Skeletal muscle tissue (tissue), 4 donors: ENCODE results near the gene MRLN. TPM values are rescaled to one million over a fixed set of nuclear protein-coding genes. Genes with fewer than 3 reads are reported as not detected.

Experiments used
- H3K27ac ChIP-seq: one replicate; pipeline ENCODE4 v1.7.0; 2013; ENCODE audit warnings: mild to moderate bottlenecking, low read depth, low read length, inconsistent platforms
- H3K27me3 ChIP-seq, 3 donors: one replicate each; pipeline ENCODE4 v1.7.0; 2013; ENCODE audit warnings: low read length in 3 of 3; ENCODE audit not compliant: control insufficient read depth in 3 of 3, insufficient read depth in 3 of 3
- H3K36me3 ChIP-seq, 3 donors: one replicate each; pipeline ENCODE4 v1.7.0; 2013; ENCODE audit warnings: low read length in 3 of 3; ENCODE audit not compliant: control insufficient read depth in 3 of 3, insufficient read depth in 3 of 3
- H3K4me1 ChIP-seq, 3 donors: one replicate each; pipeline ENCODE4 v1.7.0; 2013; ENCODE audit warnings: low read length in 3 of 3, mild to moderate bottlenecking in 3 of 3; ENCODE audit not compliant: control insufficient read depth in 3 of 3, insufficient read depth in 3 of 3
- H3K4me3 ChIP-seq, 3 donors: one replicate each; pipeline ENCODE4 v1.7.0; 2013; ENCODE audit warnings: low read length in 3 of 3
- H3K9ac ChIP-seq, 3 donors: one replicate each; pipeline ENCODE4 v1.7.0; 2013; ENCODE audit warnings: low read length in 3 of 3, mild to moderate bottlenecking in 3 of 3, moderate library complexity in 2 of 3, low read depth in 1 of 3
- H3K9me3 ChIP-seq, 3 donors: one replicate each; pipeline ENCODE4 v1.7.0; 2013; ENCODE audit warnings: low read length in 3 of 3; ENCODE audit not compliant: control insufficient read depth in 3 of 3
- total RNA-seq: library from RNA; depleted of rRNA; stranded (reverse); fragments of >200 nt; gene quantifications from one replicate; pipeline ENCODE4 v1.2.3, GENCODE V29; 2014
- donor health status: Osteomylitis.

The MRLN gene
- total RNA-seq, 1 donor from 2014 or later, result 156 TPM

DNA sequence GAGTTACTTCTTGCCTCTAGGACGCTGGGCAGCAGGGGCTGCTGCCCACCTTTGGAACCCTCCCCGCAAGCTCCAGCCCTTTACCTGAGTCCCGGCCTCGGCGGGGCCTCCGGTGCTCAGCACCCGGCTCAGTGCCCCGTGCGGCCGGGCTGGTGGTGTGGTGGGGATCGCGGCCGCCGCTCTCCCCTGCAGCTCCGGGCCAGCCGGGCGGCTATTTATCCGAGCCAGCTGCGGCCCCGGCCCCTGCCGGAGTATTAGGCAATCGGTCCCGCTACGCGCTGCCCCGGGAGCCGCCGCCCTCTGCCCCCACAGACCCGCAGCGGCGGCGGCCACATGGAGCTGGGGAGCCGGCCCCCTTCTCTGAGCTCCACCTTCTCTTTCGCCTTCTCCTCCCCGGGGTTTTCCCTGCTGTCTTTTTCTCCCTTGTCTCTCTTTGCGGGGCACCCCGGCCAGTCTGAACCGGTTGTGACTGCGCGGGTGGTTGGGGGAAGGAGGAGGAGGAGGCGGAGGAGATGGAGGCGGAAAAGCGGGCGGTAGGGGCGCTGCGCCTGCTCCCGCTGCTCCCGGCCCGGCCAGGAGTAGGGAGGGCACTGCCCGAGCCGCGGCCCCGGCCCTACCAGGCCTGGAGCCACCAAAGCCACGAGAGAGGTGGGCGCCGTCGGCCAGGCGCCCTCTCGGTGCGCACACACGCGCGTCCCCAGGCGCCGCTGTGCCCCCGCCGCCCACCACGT, 43.7 kb downstream of the MRLN start, which contains the start of gene SLC16A9:
Gene SLC16A9, minus strand, starts transcription at position 456 of the 731 bp plus-strand sequence. CDS start 25,559 bp downstream, outside the sequence.
- Histone ChIP-seq H3K27me3 (peaks cover 0 to 5% (median 3%) of the 10 kb centered on the region in 3 donors), H3K27ac (peak within 1 kb of the TSS; percentile 63), H3K9ac (peak within 1 kb of the TSS; percentile 70 to 82 (median 76)), H3K36me3 (no peaks in the 10 kb centered on the region), H3K4me3 (peak within 1 kb of the TSS; percentile 70 to 76 (median 72)), H3K9me3 (no peaks in the 10 kb centered on the region), H3K4me1 (peaks cover 10 to 17% (median 12%) of the 10 kb centered on the region in 3 donors)

DNA sequence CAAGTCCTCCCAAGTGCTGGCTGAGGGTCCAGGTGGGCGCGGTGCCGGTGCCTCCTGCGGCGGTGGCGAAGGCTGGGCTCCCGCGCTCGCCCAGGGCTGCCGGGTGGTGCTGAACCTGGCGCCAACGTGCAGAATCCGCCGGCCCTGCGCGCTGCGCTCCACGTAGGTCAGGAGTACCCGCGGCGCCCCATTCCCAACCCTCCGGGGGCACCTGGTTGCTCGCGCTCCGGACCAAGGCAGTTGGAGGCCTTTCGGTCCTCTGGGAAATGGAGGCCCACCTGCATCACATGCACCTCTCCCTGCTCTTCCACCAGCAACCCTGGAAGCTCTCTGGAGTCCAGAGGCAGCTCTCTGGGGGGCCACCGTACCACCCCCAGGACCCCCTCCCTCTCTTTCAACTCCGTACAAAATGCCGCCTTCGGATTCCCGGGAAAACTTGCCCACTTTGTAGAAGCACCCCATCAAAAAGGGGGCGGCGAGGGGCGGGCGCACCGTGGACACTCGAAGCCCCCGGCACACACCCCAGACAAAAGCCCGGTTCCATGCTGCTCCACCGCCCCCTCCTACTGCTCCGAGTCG, 44.4 kb downstream of the MRLN start:
- Histone ChIP-seq H3K9me3 (no peaks in the 10 kb centered on the region), H3K27me3 (peaks cover 0 to 5% (median 3%) of the 10 kb centered on the region in 3 donors), H3K27ac (no peak overlapping the region), H3K9ac (peak overlapping the region; percentile 70 to 82 (median 76)), H3K4me1 (peaks cover 10 to 12% (median 10%) of the 10 kb centered on the region in 3 donors), H3K36me3 (no peaks in the 10 kb centered on the region), H3K4me3 (peak overlapping the region; percentile 70 to 76 (median 72))

DNA sequence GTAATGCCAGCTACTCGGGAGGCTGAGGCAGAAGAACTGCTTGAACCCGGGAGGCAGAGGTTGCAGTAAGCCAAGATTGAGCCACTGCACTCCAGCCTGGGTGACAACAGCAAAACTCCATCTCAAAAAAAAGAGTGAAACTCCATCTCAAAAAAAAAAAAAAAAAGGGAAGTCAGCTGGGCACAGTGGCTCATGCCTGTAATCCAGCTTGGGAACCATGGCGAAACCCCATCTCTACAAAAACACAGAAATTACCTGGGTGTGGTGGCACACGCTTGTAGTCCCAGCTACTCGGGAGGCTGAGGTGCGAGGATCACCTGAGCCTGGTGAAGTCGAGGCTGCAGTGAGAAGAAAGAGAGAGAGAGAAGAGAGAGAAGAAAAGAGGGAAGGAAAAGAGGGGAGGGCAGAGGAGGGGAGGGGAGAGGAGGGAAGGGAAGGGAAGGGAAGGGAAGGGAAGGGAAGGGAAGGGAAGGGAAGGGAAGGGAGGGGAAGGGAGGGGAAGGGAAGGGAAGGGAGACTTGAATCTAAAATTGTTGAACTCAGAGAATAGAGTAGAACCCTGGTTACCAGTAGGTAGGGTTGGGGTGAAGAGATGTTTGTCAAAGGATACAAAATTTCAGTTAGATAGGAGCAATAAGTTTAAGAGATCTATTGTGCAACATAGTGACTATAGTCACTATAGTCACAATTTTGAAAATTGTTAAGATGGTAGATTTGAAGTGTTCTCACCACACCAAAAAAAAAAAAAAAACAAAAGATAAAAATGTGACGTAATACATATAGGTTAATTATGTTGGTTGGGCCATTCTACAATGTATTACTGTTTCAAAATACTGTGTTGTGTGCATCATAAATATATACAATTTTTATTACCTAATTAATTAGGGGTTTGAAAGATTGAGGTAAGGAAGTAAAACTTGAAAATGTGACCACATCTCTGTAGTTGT, 46.1 kb downstream of the MRLN start:
- Histone ChIP-seq H3K4me3 (no peak overlapping the region), H3K9ac (no peak overlapping the region), H3K9me3 (no peaks in the 10 kb centered on the region), H3K4me1 (peaks cover 9 to 10% (median 10%) of the 10 kb centered on the region in 3 donors), H3K27ac (no peak overlapping the region), H3K27me3 (peaks cover 0 to 5% (median 3%) of the 10 kb centered on the region in 3 donors), H3K36me3 (no peaks in the 10 kb centered on the region)

DNA sequence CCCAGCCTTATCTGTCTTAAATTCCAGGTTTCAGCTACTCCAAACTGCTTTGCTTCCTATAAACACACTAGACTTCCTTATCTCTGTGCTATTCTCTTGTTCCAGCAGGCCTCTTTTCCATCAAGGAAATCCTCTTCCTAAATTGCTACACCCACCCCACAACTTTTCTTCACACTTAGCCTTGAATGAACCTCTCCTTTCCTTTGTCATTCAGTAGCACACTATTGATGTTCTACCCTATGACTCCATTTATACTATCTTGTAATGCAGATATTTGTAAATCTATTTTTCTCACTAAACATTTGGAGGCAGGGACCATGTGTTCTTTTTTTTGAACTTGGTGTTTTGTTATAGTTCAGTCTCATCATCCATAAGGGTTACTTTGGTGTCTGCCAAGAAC, 47.3 kb downstream of the MRLN start:
- Histone ChIP-seq H3K36me3 (no peaks in the 10 kb centered on the region), H3K4me3 (no peak overlapping the region), H3K4me1 (peaks cover 9 to 10% (median 10%) of the 10 kb centered on the region in 3 donors), H3K9me3 (no peaks in the 10 kb centered on the region), H3K9ac (no peak overlapping the region), H3K27ac (no peak overlapping the region), H3K27me3 (peaks cover 0 to 5% (median 3%) of the 10 kb centered on the region in 3 donors)

DNA sequence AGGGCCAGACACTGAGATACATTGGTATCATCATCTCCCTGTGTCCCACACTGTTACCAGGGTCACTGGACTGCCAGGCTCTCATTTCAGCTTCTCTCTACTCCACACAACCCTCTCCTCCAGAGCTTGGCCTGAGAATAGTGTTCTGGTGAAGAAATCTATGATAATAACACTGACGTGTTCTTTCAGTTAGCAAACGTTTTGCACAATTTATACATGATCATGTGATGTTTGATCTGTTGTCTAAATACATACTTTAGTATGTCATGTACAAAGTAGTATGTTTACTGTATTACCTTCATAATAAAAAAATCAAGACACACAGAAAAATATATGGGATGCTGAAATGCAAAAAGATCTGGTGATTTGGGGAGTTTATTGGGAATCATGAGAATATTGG, 48.6 kb downstream of the MRLN start:
- Histone ChIP-seq H3K27ac (no peak overlapping the region), H3K9me3 (no peaks in the 10 kb centered on the region), H3K36me3 (no peaks in the 10 kb centered on the region), H3K4me1 (peaks cover 5 to 9% (median 7%) of the 10 kb centered on the region in 3 donors), H3K27me3 (peaks cover 0 to 3% (median 0%) of the 10 kb centered on the region in 3 donors), H3K4me3 (no peak overlapping the region), H3K9ac (no peak overlapping the region)

DNA sequence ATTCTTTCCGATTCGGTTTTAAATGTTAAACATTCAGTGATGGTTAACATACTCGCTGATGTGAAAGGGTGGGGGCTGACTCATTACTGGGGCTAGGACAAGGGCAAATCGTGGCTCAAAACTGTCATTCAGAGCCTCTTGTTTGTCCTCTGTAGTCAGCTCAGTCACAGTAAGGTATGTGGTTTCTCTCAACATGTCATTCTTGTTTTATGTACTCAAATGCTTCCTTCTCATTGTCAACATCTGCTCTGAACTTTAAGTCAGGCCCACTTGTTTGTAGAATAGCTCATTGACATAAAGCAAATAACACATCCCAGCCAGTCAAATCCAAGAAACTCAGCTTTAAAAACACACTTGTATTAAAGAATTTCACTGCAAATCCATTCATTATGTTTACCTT, 50.9 kb downstream of the MRLN start:
- Histone ChIP-seq H3K9ac (no peak overlapping the region), H3K4me1 (peaks cover 0 to 3% (median 0%) of the 10 kb centered on the region in 3 donors), H3K27ac (no peak overlapping the region), H3K27me3 (no peaks in the 10 kb centered on the region), H3K4me3 (no peak overlapping the region), H3K9me3 (no peaks in the 10 kb centered on the region), H3K36me3 (no peaks in the 10 kb centered on the region)

DNA sequence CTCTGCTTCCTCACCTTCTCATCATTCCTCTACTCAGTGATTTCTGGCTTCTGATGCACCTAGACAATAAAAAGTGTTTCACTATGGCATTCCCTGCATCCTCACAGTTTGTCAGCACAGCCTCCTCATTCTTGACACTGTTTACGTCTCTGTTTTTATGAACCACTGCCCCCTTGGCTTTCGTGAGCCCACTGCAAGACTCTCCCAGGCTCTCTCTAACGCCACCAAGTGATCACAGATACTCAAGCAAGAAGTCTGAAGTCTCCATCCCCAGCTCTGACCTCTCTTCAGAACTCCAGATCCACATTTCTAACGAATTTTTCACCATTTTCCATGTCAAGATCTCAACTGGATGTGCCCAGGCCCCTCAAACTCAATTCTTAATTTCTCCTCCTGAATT, 52.5 kb downstream of the MRLN start:
- Histone ChIP-seq H3K9ac (no peak overlapping the region), H3K36me3 (no peaks in the 10 kb centered on the region), H3K27ac (no peak overlapping the region), H3K9me3 (no peaks in the 10 kb centered on the region), H3K4me3 (no peak overlapping the region), H3K4me1 (peaks cover 0 to 3% (median 0%) of the 10 kb centered on the region in 3 donors), H3K27me3 (no peaks in the 10 kb centered on the region)

DNA sequence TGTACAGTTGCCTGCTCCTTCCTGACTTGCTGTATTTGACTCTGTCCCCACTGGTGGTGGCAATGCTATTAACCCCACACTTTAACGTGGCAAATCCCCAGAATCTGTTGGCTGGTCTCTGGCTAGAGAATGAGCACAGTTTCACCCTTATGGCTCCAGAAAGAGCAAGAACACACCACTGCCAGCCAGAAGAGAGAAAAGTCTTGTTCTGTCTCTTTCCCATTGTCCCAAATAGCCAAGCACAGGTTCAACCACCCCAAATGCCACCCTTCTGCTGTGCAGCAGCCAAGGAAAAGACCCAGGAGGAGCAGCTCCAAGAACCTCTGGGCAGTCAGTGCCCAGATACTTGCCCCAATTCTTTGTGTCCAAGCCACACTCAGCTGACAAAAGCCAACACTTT, 54.9 kb downstream of the MRLN start:
- Histone ChIP-seq H3K9me3 (no peaks in the 10 kb centered on the region), H3K9ac (no peak overlapping the region), H3K36me3 (no peaks in the 10 kb centered on the region), H3K27me3 (no peaks in the 10 kb centered on the region), H3K27ac (no peak overlapping the region), H3K4me1 (peaks cover 0 to 3% (median 0%) of the 10 kb centered on the region in 3 donors), H3K4me3 (no peak overlapping the region)

DNA sequence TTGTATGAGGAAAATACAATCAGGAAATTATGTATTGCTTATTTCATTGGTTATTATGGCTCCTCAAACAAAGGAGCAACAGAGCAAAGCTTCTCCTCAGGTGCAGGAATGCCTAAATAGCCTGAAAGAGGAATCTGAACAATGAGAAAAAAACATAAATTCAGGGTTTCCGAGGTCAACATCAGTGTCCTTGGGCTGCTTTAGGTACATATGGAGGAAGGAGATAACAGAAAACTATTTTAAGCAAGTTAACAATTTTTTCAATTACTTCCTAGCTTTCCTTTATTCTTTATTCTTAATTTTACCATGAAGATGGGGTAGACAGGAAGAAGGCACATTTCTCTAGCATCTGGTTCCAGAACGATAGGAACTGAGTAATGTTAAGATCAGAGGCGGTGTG, 57.6 kb downstream of the MRLN start:
- Histone ChIP-seq H3K9ac (no peak overlapping the region), H3K4me1 (peaks cover 0 to 3% (median 0%) of the 10 kb centered on the region in 3 donors), H3K27me3 (no peaks in the 10 kb centered on the region), H3K36me3 (no peaks in the 10 kb centered on the region), H3K27ac (no peak overlapping the region), H3K4me3 (no peak overlapping the region), H3K9me3 (no peaks in the 10 kb centered on the region)
